Hematopoietic multipotent progenitor cell treated with erythropoietin and hydrocortisone succinate and interleukin-3 and kit ligand, for 17 days (in vitro differentiated cells): ENCODE data around the gene GPR153.

Experiments
- DNase-seq: peaks from one replicate; pipeline ENCODE4 v3.0.0-alpha.2; 2015; ENCODE audit warnings: low spot score

GPR153 gene

DNA sequence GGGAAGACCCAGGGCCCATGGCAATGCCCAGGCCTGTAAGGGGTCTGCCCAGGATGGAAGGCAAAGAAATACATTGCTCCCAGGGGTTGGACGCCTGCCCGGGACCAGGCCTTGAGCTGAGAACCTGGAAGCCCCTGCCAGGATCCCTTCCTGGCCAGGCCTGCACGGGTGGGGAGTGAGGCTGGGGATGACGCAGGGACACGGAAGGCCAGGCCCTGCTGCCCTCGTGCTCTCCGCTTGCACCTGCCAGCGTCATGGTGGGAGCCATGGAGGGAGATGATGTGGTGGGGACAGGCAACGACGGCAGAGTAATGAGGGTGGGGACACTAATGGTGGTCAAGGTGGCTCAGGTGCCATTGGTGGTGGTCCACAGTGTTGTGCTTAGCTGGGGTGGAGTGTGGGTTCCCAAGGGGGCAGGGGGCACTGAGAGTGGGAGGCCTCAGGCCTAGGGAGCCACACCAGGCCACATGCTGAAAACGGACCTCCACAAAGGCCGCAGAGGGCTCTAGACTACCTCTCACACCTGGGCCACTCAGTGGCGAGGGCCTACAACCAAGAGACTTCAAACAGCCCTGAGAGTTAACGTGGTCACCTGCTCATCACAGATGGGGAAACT, 12.6 kb downstream of the GPR153 start:
- no peak for DNase-seq

DNA sequence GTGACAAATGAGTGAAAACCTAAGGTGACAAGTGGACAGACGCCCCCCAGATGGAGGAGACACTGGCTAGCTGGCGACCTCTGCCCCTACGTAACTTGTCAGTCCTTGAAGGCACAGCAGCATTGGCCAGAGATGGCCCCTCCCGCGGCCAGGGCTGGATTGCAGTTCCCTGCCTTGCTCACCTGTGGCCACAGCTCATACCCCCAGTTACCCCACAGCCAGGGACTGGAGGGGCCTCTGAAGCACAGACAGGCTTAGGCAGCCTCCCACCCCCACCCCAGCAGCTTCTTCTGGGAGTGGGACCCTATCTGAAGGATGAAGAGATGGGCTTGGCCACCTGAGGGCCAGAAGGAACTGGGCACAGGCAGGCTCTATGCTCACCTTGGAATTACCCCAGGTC, 13.2 kb downstream of the GPR153 start:
- DNase-seq: no peak

DNA sequence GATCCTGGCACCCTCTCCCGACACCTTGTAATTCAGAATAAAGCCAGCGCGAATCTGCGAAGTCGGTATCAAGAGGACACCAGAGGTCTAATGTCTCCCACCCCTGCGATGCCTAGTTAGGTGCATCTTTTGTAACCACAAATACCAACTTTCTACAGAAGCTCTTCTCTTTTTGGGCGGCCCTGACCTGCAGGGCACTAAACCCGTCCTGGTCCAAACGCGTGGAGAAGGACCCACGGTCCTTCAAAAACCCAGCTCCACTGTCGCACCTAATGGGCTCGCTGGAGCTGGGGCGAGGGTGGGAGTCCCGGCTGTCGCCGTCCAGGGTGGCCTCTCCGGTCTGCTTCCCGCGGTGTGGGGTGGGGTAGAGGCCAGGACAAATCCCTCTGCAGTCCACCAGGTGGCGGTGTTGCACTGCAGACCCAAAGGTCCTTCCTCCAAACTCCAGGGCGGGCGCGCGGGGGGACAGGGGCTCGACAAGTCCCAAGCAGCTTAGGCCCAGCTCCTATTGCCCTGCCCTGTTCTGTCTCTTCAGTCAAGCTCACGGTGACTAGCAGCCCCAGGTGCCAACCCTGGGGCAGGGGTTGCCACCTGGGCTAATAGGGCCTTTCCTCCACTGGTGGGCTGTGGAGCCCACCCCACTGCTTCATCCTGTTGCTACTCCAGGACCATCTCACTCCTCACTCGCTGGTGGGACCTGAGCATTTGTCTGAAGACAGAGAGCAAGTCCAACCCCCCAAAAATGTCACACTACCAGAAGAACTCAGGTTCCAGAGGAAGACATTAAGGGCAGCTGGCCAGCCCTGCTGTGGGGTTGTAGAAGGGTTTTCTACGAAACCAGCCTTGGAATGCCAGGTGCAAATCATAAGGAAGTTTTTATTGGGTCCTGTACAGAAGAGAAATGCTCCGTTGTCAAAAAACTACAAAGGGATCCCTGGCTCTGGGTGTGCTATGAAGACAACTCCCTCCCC, 14.1 kb downstream of the GPR153 start:
- peak; percentile 74 for DNase-seq

DNA sequence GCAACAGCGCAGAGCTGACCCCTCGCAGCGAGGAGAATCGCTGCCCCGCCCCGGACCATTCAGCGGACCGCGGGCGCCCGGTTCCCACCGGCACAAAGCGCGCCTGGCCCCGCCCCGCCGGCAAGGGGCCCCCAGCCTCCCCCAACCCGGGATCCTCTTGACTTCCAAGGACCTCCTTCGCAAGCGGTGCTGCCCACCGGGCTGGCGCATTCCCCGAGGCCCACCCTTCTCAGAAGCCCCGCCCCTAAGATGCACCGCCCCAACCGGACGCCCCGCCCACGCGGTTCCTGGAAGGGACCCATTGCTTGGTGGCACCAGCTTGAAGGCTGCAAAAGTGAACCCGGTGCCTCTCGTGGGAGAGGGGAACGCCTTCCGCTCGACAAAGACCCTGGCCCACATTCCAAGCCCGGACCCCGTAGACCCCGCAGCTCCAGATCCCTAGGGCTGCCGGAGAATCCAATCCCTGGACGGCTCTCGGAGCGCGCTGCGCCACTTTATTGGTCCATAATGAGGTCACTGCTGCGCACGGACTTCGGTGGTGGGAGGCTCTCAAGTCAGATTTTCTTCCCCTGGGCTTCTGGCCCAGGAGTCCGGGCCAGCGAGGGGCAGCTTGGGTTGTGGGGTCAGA, 14.9 kb downstream of the GPR153 start:
- no peak for DNase-seq

DNA sequence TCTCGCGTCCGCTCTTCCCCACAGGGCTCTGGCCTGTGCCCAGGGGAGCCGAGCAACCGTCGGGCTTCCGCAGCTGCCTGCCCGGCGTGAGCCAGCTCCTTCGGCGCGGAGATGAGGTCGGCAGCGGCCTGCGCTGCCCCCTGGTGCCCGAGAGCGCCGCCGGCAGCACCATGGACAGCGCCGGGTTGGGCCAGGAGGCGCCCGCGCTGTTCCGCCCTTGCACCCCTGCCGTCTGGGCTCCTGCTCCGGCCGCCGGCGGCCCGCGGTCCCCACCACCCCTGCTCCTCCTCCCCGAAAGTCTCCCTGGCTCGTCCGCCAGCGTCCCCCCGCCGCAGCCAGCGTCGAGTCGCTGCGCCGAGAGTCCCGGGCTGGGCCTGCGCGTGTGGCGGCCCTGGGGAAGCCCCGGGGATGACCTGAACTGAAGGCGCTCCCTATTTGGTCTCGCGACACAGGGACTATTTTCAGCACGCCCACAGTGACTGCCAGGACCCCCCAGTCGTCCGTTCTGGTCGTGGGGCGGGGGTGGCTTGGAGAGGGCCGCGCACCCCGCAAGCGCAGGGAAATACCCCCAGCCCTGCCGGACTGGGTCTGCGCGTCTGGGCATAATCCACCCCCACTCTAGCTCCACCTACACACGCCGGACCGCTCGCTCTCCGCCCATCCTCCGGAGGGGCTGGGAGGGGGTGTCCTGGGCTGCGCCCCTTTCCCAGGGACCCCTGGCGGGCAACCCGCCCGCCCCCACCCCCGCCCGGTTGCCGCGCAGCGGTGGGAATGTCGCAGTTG, 15.6 kb downstream of the GPR153 start:
- peak; percentile 61 for DNase-seq

DNA sequence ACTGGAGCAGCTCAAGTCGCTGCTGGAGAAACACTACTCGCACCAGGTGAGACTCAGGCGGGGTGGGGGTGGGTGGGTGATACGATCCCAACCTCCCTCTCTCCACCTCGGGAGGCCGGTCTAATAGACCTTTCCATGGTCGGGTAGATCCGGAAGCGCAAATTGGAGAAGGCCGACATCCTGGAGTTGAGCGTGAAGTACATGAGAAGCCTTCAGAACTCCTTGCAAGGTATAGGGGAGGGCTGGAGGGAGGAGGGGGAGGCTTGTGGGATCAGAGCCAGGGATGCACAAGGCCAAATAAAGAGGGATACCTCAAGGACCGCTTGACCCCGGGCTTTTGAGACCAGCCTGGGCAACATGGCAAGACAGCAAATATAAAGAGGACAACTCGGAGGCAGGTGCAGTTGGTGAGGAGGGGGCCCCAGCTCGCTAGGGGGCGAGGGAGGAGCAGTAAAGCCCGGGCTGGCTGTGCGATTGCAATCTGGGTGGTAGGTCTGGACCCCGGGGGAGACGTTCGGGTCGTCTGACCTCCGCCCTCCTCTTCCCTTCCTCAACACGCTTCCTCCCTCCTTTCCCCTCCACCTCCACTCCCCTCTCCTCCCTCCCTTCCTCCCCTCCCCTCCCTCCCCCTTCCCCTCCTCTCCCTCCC, 16.4 kb downstream of the GPR153 start:
- no peak for DNase-seq

DNA sequence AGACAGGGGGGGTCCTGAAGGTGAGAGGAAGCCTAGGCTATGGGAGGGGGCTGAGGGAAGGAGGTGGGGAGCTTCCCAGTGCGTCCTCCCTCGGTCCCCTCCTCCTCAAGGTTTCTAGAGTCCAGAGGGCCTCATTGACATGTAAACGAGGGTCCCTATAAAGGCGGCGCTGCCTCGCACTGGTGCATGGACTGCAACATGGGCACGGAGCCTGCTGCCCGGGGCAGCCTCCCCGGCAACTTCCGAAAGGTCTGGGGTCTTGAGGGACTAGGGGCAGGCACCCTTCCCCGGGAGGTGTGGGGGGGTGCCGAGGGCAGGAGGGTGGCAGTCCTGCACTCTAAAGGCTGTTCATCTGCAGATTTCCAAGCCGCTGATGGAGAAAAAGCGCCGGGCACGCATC, 16.9 kb downstream of the GPR153 start, which contains the start of gene HES3:
TSS of gene HES3 (plus strand) at position 187 of the 400 bp plus-strand sequence. CDS start at position 374, 187 bp downstream.
- no peak for DNase-seq

DNA sequence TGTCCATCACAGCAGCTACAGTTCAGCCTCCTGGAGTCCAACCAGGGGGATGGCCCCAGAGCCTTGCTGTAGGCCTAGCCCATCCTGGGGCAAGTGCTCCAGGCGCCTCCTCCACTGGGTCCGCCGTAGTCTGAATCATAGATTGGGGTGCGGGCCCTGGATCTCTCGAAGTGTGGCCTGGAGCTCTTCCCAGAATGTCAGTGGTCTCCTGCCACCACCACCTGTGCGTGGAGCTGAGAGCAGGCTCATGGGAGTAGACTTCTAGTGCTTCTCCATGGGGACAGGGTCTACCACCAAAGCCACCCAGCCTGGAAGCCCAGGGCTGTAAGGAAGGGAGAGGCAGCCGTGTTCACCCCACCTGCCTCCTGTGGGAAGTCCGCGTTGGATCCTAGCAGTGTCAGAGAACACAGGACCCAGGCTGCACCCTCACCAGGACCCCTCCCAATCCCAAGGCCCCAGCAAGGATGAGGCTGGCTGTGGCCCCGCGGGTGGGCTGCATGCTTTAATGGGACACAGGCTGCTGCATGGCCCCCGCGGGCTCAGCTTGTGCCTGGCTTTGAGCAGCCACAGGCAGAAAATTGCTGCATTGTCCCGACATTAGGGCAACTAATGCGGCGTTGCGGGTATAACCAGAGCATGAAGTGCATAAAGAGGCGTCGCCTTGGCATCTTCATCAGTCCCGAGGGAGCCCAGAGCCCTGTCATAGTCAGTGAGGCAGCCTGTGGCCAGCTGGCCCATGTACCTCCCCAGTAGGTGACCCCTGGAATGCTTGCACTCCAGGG, 17.7 kb downstream of the GPR153 start:
- no peak for DNase-seq

DNA sequence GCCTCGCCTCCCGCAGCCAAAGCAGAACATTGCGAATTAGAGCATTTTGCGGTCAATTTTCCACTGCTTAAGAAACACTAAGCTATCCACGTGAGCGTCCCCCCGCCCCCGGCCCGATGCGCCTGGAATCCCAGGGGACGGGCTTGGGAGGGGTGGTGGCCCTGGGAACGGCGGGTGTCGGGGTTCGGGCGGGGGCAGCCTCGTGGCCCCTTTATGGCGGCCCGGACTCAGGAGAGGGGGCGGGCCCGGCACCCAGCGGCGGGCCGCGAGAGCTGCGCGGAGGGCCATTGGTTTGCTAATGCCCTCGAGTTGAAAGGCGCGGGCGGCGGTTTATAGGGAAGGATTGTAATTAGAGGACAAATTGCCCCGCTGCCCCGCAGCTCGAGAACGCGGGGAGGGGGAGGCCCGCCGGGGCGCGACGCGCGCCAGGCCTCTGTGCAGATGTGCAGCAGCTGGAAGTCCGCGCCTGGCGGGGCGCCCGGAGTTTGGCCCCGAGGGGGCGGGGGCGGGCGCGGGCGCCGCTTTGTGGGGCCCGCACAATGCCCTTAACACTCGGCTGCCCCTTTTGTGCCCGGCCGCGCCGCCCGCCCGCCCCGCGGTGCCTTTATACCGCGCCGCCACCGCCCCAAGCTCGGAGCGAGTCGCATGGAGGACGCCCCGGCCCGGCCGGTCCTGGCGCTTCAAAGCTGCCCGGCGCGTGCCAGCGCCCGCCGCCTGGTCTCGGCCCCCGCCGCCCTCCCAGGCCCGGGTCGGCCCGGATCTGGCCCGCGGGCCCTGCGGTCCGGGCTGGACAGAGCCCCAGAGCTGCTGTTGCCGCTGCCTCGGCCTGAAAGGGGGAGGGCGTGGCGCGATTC, 18.8 kb downstream of the GPR153 start:
- no peak for DNase-seq

DNA sequence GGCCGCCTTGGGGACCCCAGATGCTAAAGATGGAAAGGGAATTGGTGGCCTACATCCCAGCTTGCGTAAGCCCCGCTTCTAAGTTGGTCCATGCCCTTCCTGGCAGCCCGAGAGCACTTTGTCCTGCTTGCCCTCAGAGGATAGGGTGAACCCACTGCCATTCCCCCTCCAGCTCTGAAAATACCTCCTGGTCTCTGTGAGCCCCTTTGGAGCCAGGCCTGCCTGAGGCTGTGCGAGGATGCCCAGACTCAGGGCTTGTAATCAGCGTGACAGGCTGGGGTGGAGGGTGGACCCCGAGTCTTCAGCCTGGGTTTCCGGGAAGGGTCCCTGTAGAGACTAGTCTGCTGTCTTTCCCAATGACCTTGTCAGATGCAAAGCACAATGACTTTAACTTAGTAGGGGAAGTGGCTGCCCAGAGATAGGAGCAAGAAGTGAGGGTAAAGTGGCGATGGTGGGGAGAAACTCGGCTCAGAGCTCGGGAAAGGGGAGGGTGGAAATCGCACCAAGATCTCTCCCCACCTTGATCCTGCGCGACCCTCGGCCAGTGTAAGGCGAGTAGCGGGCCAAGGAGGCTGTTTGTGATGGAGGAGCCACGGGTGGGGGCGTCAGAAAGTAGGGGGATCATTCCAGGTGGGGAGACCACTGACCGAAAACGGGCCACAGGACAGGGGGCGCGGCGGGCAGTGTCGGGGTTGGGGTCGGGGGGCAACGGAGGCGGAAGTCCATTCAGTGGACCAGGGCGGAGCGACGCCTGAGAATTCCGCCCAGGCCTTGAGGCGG, 19.6 kb downstream of the GPR153 start:
- no peak for DNase-seq

DNA sequence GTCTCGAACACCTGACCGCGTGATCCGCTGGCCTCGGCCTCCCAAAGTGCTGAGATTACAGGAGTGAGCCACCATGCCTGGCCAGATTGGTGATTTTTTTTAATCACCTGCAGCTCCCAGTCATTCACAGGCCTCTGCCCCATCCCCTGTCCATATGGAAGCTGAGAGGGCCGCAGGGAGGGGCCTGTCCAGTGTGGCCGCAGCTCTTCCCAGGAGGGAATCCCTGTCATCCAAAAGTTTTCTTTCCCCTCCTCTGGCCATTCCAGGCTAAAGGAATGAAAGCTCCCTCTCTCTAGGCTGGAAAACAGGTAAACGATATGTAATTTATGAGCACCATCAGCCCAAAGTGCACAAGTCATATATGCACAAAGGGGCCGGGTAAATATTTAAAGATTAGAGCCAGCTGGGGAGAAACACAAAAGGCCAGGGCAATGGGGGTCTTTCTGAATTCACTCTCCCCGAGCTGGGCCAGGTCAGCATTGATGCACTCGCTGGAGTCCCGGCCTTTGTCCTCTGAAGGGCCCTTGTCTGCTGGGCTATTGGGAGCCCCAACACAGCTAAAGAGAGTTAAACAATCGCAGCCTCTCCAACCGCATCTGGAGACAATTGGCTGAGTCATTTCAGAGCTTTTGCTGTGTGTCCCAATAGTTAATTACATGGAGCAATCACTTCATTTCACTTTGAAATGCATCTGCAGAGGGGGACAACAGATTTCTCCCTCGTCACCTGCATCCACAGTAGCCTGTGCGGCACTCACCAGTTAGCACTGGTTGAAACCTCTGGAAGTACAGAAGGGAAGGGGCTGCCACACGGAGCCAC, 20.7 kb downstream of the GPR153 start:
- DNase-seq: no peak

DNA sequence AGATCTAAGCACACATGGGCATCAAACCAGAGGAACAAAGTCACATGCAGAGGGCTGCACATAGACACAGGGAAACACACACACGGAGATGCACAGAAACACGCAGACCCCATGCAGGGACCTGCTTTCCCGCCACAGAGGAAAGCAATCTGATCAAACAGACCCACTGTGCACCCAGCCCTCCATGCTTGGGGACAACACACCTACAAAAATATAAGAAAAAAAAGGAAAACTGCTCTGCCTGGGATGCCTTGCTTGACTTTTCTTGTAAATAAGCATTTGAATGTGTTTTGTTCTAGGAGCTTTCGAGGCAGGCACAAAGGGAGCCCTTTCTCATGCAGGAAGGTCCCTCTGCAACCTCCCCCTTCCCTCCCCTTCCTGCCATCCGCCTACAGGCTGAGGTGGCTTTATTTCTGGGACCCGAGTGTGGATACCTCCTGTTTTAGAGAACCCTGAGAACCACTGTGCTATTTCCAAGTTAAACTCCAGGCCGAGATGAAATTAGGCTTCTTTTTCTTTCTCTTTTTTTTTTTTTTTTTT, 21.6 kb downstream of the GPR153 start:
- DNase-seq: no peak

DNA sequence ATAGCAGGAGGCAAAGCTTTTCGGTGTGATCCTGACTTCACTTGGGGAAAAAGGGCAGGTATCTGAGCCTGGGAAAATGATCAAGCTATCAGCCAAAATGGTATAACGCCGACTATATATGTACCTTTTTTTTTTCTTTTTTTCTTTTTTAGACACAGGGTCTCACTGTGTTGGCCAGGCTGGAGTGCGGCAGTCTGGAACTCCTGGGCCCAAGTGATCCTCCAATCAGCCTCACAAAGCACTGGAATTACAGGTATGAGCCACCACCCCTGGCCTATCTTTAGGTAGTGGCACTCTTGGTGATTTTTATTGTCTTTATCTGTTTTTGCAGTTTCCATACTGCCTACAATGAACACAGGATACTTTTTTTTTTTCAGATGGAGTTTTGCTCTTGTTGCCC, 23.8 kb downstream of the GPR153 start:
- DNase-seq: no peak

DNA sequence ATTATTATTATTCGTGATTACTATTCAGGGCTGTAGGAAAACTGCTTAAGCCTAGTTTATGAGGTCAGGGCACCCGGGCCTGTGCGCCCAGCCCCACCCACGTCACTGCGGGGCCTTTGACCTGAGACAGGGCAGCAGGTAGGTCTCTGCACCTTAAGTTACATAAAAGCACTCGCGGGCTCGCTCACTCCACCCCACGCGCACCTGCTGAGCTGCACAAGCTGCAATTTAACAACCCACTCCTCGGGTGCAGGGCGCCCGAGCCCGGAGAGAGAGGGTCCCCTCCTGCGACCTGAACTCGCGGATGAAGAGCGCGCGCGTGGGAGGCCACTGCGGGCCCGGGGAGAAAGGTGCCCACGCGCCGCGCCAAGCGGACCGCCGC, 25.6 kb downstream of the GPR153 start:
- peak; percentile 7 for DNase-seq

DNA sequence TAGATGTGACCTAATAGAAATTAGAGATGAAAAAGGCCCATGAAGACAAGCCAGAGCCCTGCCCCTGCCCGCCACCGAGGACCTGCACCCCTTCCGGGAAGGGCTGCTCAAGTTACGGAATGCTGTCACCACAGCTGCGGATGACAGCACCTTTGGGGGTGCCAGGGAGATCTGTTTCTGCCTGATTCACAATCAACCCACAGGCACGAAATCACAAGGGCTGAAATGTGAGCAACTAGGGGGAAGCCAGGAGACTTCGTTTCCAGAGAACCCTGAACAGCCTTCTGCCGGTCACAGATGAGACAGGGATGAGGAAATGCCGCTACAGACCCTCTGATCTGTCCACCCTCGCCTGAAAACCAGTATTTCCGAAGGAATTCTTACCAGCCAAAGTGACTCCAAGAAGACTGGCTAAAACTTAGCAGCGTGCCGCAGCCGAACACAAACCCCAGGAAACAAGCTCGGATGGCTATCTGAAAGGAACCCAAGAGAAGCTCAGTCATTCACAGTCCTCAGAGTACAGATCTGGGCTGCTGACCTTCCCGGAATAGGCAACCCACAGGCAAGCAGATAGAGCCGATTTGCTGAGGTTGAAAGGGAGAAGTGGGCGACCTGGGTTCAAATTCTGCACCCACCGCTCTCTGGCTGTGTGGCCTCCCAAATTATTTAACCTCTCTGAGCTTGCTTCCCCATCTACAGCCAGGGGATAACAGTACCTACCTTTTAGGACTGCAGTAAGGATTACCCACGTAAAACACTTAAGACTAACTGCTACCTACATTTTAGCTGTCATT, 26.2 kb downstream of the GPR153 start:
- no peak for DNase-seq

DNA sequence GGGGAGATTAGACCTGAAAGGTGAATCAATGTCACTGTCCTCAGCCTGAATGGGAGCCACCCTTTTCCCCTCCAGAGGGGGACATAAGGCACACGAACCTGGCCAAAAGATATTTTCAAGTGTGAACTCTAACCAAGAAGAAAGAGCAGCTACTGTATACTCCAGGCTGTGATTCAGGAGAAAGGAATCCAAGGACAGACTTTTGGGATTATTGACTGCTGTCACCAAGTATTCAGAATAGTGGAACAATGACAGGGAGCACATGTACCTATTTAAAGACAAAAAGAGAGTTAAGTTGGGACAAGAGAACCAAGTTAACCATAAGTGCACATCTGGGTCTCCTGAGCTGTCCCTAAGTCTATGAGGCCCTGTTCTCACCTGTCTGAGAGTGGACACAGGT, 27.5 kb downstream of the GPR153 start:
- DNase-seq: no peak

DNA sequence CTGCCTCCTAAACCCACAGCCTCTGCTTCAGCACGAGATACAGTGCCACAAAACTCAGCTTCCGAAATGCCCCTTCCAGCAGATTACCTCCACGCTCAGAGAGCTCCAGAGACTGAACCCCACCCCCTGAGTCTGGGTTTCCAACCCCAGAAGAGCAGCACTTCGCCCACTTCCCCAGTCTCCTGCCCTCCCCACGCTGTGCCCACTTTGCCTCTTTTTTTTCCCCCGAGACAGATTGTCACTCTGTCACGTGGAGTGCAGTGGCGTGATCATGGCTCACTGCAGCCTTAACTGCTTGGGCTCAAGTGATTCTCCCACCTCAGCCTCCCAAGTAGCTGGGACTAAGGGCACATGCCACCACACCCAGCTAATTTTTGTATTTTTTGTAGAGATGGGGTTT, 35.2 kb downstream of the GPR153 start:
- DNase-seq: no peak
